Stimulated activated naive CD4-positive, alpha-beta T cell (primary cell): ENCODE measurements around the gene ZDHHC3.

ENCODE experiments used
- DNase-seq, 6 experiments: peaks; one replicate each; lab custom pipeline; 2025; lab: John Stamatoyannopoulos, UW

ZDHHC3 gene

GRCh38 chr3:44893097-44893496 lies 82.9 kb downstream of the ZDHHC3 start:
- DNase-seq: no peak

DNA sequence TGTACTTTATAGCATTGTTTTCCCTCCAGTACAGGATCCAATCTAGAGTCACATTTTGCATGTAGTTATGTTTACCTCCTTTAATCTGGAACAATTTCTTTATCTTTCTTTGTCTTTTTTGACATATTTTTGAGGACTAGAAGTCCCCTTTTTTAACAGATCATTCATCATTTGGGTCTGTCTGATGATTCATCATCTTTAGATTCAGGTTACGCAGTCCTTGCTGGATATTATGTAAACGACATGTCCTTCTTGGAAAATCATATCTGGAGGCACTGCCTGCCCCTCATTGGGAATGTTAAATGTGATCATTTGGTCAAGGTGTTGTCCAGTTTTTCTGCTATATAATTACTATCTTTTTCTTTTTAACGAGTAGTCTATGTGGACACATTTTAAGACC lies 83.3 kb downstream of the ZDHHC3 start:
- no peak for DNase-seq

DNA sequence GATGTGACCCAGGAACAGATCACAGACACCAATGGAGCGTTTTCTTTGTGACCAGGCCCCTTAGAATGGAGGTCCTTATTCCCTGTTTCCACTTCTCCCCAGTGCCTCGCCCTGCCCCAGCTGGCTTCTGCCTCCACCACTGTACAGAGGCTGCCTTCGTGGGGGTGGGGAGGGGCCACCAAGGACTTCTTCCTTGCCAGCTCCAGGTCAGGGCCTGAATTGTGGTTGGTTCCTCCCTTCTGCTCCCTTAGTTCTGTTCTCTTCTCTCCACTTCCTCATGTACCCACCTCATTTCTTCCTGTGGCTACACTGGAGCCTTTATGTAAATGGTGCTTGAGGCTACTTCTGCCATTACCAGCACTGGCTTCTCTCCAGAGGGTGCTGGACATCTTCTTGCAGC lies 85.1 kb downstream of the ZDHHC3 start:
- DNase-seq: no peak

GRCh38 chr3:44890258-44890657 lies 85.7 kb downstream of the ZDHHC3 start:
- no peak for DNase-seq

DNA sequence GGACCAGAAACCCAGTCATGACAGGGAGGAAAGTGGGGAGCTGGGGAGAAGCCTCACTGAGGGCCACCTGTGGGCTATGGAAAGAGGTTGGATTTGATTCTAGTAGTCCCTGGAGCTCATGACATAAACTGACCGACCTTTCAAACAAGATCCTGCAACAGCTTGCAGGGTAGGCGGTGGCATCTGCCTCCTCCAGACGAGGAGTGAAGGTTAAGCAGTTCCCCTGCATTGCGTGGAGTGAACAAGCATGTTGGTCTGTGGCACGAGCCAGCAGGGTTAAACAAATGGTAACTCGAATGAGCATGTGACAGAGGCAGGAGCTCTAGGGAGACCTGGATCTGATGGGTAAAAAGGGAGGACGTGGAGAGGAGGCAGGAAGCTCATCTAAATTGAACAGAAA lies 88.9 kb downstream of the ZDHHC3 start:
- no peak for DNase-seq

GRCh38 chr3:44886561-44886960 lies 89.4 kb downstream of the ZDHHC3 start:
- no peak for DNase-seq

DNA sequence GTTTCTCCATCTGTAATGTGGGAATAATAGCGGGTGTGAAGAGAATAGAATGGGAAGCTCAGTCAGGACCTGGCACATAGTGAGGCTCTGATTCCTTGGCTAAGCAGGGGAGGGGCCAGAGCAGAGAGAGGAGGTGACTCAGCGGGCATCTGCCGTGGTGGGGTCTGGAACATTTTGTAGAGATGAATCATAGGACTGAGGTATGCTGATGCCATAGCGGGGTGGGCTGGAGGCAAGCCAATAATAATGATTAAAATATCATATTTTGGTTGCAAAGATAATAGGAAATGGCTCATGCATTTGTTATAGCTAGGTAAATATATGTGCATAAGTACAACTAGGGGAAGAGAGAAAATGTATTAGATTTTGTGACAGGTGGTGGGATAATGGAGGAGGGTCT lies 90.4 kb downstream of the ZDHHC3 start:
- DNase-seq: no peak

GRCh38 chr3:44883999-44884431 lies 92.0 kb downstream of the ZDHHC3 start:
- DNase-seq: no peak

- no peak for DNase-seq
Measured at GRCh38 chr3:44883213-44883955, 92.6 kb downstream of the ZDHHC3 start.

- DNase-seq: no peak
Measured at GRCh38 chr3:44880284-44880683, 95.7 kb downstream of the ZDHHC3 start.

GRCh38 chr3:44877333-44877732 lies 98.6 kb downstream of the ZDHHC3 start:
- no peak for DNase-seq

DNA sequence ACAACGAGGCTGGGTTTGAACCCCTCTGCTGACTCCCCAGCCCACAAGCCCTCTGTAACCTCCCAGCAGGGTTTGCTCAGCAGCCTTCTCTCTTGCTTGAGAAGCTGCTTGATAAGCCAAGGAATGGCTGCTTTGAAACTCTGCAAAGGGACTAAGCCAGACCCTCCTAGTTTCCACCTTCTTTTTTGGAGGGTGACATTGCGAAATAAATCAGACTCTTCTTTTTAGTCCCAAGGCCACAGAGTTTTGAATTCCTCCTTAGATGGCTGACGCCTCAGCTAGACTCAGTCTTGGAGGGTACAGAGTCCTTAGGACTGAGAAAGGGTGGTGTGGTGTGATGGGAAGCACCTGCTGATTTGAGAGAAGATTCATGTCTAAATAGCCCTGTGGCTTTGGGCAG lies 100.4 kb downstream of the ZDHHC3 start:
- no peak for DNase-seq
